GM21786 (cell line): ENCODE measurements around the gene RNF121.

Source experiments
- ATAC-seq: cut with Tn5 transposase; IDR thresholded peaks from one replicate; pipeline ENCODE4 v1.9.1; 2021; ENCODE audit not compliant: unreplicated experiment

RNF121 gene

GRCh38 chr11:71987521-71987920 lies 58.7 kb downstream of the RNF121 start:
- no peak for ATAC-seq

GRCh38 chr11:71988050-71988449 lies 59.2 kb downstream of the RNF121 start:
- no peak for ATAC-seq

- no peak for ATAC-seq
Measured at GRCh38 chr11:71990701-71991100, 61.9 kb downstream of the RNF121 start.

- peak; percentile 79 for ATAC-seq
Measured at GRCh38 chr11:71991494-71991893, 62.6 kb downstream of the RNF121 start.

- no peak for ATAC-seq
Measured at GRCh38 chr11:71992136-71992730, 63.4 kb downstream of the RNF121 start.

- no peak for ATAC-seq
Measured at GRCh38 chr11:71994786-71995185, 65.9 kb downstream of the RNF121 start.

GRCh38 chr11:71995726-71996291 lies 67.0 kb downstream of the RNF121 start:
- no peak for ATAC-seq

GRCh38 chr11:71996517-71996916 lies 67.7 kb downstream of the RNF121 start:
- ATAC-seq: no peak

- ATAC-seq: no peak
Measured at GRCh38 chr11:71996946-71997345, 68.1 kb downstream of the RNF121 start.

- no peak for ATAC-seq
Measured at GRCh38 chr11:71997594-71997993, 68.7 kb downstream of the RNF121 start.

- ATAC-seq: no peak
Measured at GRCh38 chr11:71998061-71998460, 69.2 kb downstream of the RNF121 start.

- peak; percentile 54 for ATAC-seq
Measured at GRCh38 chr11:71998649-71999310, 69.9 kb downstream of the RNF121 start, which contains the start of gene IL18BP. Gene IL18BP, plus strand, starts transcription at chr11:71998909. Its CDS starts 1,076 bp downstream, at chr11:71999985.

- no peak for ATAC-seq
Measured at GRCh38 chr11:71999362-71999761, 70.5 kb downstream of the RNF121 start.

- no peak for ATAC-seq
Measured at GRCh38 chr11:71999798-72000197, 71.0 kb downstream of the RNF121 start.

GRCh38 chr11:72000202-72000867 lies 71.5 kb downstream of the RNF121 start:
- no peak for ATAC-seq

- ATAC-seq: no peak
Measured at GRCh38 chr11:72001285-72001684, 72.4 kb downstream of the RNF121 start.

- ATAC-seq: no peak
Measured at GRCh38 chr11:72001834-72002591, 73.2 kb downstream of the RNF121 start.

- no peak for ATAC-seq
Measured at GRCh38 chr11:72002841-72003775, 74.3 kb downstream of the RNF121 start.

GRCh38 chr11:72003776-72004171 lies 74.9 kb downstream of the RNF121 start:
- ATAC-seq: no peak
